Skeletal muscle tissue (tissue), 4 donors: ENCODE results near the gene TTC31. TPM values are rescaled to one million over a fixed set of nuclear protein-coding genes. Genes with fewer than 3 reads are reported as not detected.
A peak's percentile ranks its signal among the peaks of the same experiment; 100 is the strongest.

Experiments
- H3K27ac ChIP-seq: one replicate; pipeline ENCODE4 v1.7.0; 2013; ENCODE audit warnings: mild to moderate bottlenecking, low read depth, low read length, inconsistent platforms
- H3K27me3 ChIP-seq, 3 donors: one replicate each; pipeline ENCODE4 v1.7.0; 2013; ENCODE audit warnings: low read length in 3 of 3; ENCODE audit not compliant: control insufficient read depth in 3 of 3, insufficient read depth in 3 of 3
- H3K36me3 ChIP-seq, 3 donors: one replicate each; pipeline ENCODE4 v1.7.0; 2013; ENCODE audit warnings: low read length in 3 of 3; ENCODE audit not compliant: control insufficient read depth in 3 of 3, insufficient read depth in 3 of 3
- H3K4me1 ChIP-seq, 3 donors: one replicate each; pipeline ENCODE4 v1.7.0; 2013; ENCODE audit warnings: low read length in 3 of 3, mild to moderate bottlenecking in 3 of 3; ENCODE audit not compliant: control insufficient read depth in 3 of 3, insufficient read depth in 3 of 3
- H3K4me3 ChIP-seq, 3 donors: one replicate each; pipeline ENCODE4 v1.7.0; 2013; ENCODE audit warnings: low read length in 3 of 3
- H3K9ac ChIP-seq, 3 donors: one replicate each; pipeline ENCODE4 v1.7.0; 2013; ENCODE audit warnings: low read length in 3 of 3, mild to moderate bottlenecking in 3 of 3, moderate library complexity in 2 of 3, low read depth in 1 of 3
- H3K9me3 ChIP-seq, 3 donors: one replicate each; pipeline ENCODE4 v1.7.0; 2013; ENCODE audit warnings: low read length in 3 of 3; ENCODE audit not compliant: control insufficient read depth in 3 of 3
- total RNA-seq: library from RNA; depleted of rRNA; stranded (reverse); fragments of >200 nt; gene quantifications from one replicate; pipeline ENCODE4 v1.2.3, GENCODE V29; 2014
- donor health status: Osteomylitis.

The TTC31 gene
- total RNA-seq, result 4.2 TPM

DNA sequence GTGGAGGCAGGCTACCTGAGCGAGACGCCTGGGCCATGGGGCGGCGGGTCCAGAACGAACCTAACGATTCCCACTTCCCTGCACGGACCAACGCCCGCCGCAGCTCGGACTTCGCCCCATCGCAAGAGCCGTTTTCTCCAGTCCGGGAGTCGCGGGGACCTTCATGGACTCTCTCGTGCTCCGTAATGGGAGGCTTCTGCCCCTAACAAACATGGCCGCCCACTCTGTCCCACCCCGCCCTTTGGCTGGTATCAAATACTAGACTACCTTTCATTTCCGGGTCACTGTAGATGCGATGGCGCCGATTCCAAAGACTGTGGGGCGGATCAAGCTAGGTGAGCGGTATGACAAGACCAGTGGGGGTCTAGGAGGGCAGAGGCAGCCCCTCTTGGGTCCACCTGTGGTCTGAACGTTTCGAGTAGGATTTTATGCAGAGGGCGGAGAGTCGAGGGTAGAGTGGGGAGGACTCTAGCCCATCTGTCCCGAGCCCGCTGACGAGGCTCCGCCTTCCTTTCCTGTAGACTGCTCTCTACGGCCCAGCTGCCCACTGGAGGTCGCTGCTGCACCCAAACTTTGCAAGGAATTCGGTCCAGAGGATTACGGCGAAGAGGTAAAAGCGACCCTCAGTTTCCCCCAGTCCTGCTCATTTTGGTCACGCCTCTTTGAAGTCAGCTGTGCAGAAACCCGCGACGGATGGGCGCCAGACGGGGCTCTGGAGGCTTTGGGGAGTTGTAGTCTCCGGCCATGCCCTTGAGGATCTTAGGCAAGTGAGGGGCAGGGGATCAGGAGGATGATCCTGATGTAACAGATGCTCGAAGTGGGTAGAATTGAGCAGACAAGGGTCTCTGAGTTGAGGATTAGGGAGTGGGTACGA is at the start of gene TTC31, which contains the start of gene CCDC142:
Gene TTC31, plus strand, starts transcription at position 281 of the 874 bp plus-strand sequence. Its CDS starts 15 bp downstream, at position 296.
Gene CCDC142, minus strand, starts transcription at position 198 of the 874 bp plus-strand sequence. Its CDS starts 161 bp downstream, at position 37.
- Histone ChIP-seq H3K4me1 (peaks cover 22 to 37% (median 26%) of the 10 kb centered on the region in 3 donors), H3K9me3 (no peaks in the 10 kb centered on the region), H3K9ac (peak within 1 kb of the TSS; percentile 69 to 93 (median 86)), H3K36me3 (peaks cover 12 to 27% (median 22%) of the 10 kb centered on the region in 3 donors), H3K27ac (peak within 1 kb of the TSS; percentile 71), H3K4me3 (peak within 1 kb of the TSS; percentile 85 to 100 (median 98)), H3K27me3 (no peaks in the 10 kb centered on the region)

DNA sequence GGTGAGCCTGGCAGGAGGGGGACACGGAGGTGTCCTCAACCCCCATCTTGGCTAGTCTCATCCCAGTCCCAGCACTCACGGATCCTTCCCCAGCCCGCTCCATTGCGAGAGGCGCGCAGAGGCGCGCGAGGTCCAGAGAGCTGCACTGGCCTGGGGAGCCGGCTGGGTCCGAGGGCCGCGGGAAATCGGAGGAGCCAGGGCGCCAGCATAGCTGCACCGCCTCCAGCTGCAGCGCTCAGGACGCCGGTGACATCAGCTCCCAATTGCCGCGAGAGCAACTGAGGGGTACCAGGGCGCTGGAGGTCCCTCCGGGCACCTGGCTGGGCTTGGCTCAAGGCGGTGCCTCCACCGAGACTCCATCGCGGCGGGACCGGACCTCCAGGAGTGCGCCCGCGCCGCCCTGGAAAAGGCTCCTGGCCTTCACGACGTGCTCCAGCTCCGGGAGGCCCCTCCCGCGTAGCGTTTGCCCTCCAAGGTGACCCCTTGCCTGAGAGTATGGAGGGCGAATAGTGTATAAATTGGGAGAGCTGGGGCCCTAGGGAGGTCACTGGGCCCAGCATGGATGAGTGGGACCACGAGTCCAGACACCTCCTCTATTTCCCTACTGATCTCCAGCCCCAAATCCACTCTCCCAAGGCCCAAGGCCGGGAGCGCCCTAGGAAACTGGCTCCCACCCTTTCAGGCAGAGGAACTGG is 46.6 kb upstream of the TTC31 start:
- peak overlapping the region in 1 of 3 donors; percentile 17 for H3K9ac ChIP-seq
- no peaks in the 10 kb centered on the region for H3K9me3 ChIP-seq
- H3K27me3 ChIP-seq, result peaks cover 0 to 22% (median 13%) of the 10 kb centered on the region in 3 donors
- no peak overlapping the region for H3K4me3 ChIP-seq
- no peak overlapping the region for H3K27ac ChIP-seq
- peaks cover 6 to 12% (median 9%) of the 10 kb centered on the region in 3 donors for H3K36me3 ChIP-seq
- peaks cover 21 to 28% (median 25%) of the 10 kb centered on the region in 3 donors for H3K4me1 ChIP-seq

DNA sequence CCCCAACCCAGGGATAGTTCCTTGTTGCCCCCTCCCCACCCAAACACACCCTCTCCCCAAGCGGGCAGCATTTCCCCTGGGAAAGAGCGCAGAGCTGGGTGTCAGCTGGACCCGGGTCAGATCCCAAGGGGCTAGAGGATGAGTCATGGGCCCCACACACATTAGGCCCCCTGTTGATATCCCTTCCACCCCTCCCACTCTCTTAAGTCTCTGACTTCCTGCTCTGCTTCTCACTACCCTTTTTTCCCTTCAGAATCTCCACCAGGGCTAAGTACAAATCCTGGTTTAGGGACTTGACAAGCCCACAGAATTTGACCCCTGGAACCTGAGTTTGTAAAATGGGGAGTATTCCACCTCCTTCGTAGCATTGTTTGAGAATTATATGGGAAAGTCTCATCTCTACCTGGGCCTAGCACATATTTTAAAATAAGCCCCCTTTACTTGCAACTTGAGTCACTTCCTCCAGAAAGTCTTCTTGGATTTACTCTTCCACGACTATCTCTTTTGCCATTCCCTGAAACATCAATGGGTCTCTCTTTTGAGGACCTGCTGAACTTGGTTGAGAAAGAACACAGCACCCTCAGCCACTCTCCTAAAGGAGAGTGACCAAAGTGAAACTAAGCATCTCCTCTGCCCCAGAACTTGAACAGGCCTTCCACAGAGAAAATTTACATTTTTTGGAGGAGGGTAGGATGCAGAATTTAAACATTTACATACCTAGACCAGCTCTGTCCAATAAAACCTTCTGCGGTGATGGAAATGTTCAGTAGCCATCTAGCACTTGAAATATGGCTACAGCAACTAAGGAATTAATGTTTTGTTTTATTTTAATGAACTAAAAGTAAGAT is 45.8 kb upstream of the TTC31 start:
- peaks cover 3 to 6% (median 4%) of the 10 kb centered on the region in 3 donors for H3K36me3 ChIP-seq
- no peaks in the 10 kb centered on the region for H3K9me3 ChIP-seq
- H3K4me3 ChIP-seq, result no peak overlapping the region
- no peak overlapping the region for H3K27ac ChIP-seq
- H3K27me3 ChIP-seq, result peaks cover 0 to 31% (median 21%) of the 10 kb centered on the region in 3 donors
- no peak overlapping the region for H3K9ac ChIP-seq
- H3K4me1 ChIP-seq, result peaks cover 21 to 32% (median 31%) of the 10 kb centered on the region in 3 donors

DNA sequence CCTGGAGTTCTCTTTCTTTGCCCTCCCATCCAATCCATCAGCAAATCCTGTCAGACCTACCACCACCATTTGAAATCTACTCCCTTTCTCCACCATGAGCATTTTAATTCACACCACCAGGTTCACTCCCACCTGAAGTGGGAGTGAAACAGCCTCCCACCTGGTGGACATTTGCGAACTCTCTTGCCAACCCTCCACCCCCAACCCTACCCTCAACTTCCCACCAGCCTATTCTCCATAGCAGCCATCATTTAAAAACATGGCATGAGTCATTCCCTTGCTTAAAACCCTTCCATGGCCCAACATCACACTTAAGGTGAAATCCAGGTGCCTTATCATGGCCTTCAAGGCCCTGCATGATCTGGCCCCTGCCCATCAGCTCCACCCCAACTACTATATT is 44.6 kb upstream of the TTC31 start:
- peaks cover 21 to 33% (median 32%) of the 10 kb centered on the region in 3 donors for H3K4me1 ChIP-seq
- H3K27ac ChIP-seq, result no peak overlapping the region
- peaks cover 0 to 37% (median 30%) of the 10 kb centered on the region in 3 donors for H3K27me3 ChIP-seq
- no peaks in the 10 kb centered on the region for H3K9me3 ChIP-seq
- no peak overlapping the region for H3K9ac ChIP-seq
- H3K4me3 ChIP-seq, result no peak overlapping the region
- H3K36me3 ChIP-seq, result no peaks in the 10 kb centered on the region

DNA sequence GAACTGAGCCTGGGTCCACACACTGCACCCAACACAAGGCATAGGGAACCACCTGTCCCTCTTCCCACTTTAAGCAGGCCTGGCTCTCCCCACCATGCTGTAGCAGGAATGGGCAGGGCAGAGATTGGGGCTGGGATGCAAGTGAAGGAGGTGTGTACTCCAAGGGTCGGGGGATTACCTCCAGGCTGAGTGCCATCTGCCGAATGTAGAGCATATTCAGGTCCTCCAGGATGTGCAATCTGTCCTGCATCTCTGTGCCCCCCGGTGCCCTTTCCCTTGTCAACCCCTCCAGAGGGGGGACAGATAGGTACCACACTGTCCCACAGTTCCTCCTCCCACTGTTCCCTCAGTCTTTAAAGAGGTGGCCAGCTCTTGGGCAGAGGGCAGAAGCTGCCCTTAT is 43.5 kb upstream of the TTC31 start:
- Histone ChIP-seq H3K4me3 (peak overlapping the region; percentile 78 to 85 (median 80)), H3K27ac (peak overlapping the region; percentile 76), H3K4me1 (peaks cover 21 to 33% (median 32%) of the 10 kb centered on the region in 3 donors), H3K9me3 (no peaks in the 10 kb centered on the region), H3K9ac (peak overlapping the region; percentile 72 to 85 (median 81)), H3K27me3 (peaks cover 0 to 37% (median 30%) of the 10 kb centered on the region in 3 donors), H3K36me3 (no peaks in the 10 kb centered on the region)

DNA sequence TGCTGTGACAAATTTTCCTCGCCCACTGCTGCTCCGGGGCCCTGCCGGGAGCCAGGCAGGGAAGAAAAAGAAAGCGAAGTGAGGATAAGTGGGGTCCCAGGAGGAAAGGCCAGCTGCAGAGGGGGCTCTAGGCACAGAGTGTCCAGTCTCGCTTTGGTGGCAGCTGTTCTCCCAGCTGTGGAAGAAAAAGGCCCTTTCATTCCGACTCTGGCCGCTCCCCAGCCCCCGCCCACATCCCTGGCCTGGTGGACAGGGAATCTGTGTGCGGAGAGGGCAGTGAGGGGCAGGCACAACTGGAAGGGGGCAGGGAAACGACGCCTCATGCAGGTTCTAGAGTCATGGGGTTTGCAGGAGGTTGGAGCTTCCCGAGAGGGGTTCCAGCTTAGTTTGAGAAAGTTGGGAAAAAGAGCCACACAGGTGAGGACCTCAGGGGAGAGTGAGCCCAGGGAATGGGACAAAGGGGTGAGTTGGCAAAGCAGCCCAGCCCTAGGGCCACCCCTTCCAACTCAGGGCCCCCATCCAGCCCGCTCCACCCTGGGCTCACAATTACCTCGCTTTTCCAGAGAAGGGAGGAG is 43.0 kb upstream of the TTC31 start:
- Histone ChIP-seq H3K4me3 (peak overlapping the region; percentile 78 to 85 (median 80)), H3K27me3 (peaks cover 0 to 37% (median 30%) of the 10 kb centered on the region in 3 donors), H3K9me3 (no peaks in the 10 kb centered on the region), H3K4me1 (peaks cover 21 to 33% (median 32%) of the 10 kb centered on the region in 3 donors), H3K9ac (peak overlapping the region; percentile 72 to 85 (median 81)), H3K27ac (peak overlapping the region; percentile 76), H3K36me3 (no peaks in the 10 kb centered on the region)

DNA sequence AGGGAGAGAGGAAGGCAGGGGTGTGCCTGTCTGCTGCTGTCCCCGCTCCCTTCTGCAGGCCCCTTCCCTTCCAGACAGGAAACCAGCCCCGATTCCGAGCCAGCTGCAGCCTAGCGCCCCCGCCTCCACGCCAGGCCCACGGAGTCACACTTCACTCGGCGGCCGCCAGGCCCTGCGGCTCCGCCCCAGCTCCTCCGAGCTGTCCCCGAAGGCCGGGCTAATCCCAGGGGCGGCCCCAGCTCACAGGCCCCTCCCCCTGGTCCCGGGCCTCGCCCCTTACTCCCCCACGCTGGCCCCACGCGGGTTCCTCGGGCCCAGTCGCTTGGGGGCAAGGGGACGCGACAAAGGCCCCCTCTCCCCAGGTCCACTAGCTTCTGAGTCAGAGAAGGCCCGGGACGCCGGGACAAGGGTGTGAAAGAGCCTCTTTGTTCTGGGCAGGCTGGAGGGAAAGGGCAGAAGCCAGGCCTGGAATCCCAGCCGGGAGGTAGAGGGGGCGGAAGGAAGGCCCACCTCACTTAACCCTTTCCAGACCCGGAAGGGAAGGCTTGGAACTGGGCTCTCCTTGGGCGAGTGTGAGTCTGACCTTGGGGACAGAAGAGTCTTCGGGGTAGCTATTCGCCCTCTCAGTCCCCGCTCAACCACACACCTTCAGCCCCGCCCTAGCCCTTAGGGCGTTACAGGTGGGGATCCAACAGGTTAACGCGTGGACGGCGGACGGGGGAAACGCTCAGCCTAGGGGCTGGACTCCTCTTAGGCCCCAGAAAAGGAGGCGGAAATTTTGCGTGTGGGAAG is 42.3 kb upstream of the TTC31 start:
- Histone ChIP-seq H3K9me3 (no peaks in the 10 kb centered on the region), H3K4me1 (peaks cover 21 to 33% (median 32%) of the 10 kb centered on the region in 3 donors), H3K27ac (peak overlapping the region; percentile 76), H3K36me3 (no peaks in the 10 kb centered on the region), H3K27me3 (peaks cover 0 to 37% (median 30%) of the 10 kb centered on the region in 3 donors), H3K9ac (peak overlapping the region; percentile 72 to 85 (median 81)), H3K4me3 (peak overlapping the region; percentile 78 to 85 (median 80))

DNA sequence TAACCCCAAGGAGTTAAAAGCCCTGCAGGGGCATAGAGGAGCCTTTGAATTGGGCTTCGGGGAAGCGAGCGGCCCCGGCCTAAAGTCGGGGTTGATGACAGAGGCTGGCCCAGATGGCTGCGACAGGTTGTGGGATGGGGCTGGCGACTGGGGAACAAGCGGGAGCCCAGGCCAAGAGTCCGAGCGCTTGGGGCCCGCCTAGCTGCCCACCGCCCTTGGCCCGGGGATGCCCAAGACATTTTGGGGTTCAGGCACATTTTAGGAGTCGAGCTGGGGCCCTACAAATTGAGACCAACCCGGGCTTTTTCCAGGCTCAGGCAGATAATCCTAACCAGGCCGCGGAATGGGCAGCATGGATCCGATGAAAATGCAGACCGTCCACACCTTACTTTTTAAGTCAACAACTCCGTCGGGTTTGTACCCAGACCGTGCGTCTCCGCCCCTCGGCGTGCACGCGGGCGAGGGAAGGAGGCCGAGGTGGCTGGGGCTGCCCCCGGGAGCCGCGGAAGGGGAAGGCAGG is 41.7 kb upstream of the TTC31 start:
- peak overlapping the region; percentile 76 for H3K27ac ChIP-seq
- H3K9ac ChIP-seq, result peak overlapping the region in 2 of 3 donors; percentile 81 to 85
- peaks cover 0 to 37% (median 30%) of the 10 kb centered on the region in 3 donors for H3K27me3 ChIP-seq
- no peaks in the 10 kb centered on the region for H3K36me3 ChIP-seq
- H3K4me1 ChIP-seq, result peaks cover 21 to 33% (median 32%) of the 10 kb centered on the region in 3 donors
- peak overlapping the region; percentile 78 to 85 (median 80) for H3K4me3 ChIP-seq
- no peaks in the 10 kb centered on the region for H3K9me3 ChIP-seq
